SU-DHL-6 (cell line): ENCODE data around the gene EXOC2.

ENCODE experiments used
- EZH2phosphoT487 ChIP-seq: fragments of 200-600 bp; sonication (generic), shearing (Covaris generic); conservative IDR thresholded peaks from 2 replicates; pipeline ENCODE4 v1.6.1; 2018; ENCODE audit warnings: mild to moderate bottlenecking, antibody characterized with exemption, low read length, moderate library complexity, mixed read lengths
- TF ChIP-seq, protein P1 (sequence below): fragments of 200-600 bp; sonication (generic); IDR thresholded peaks from one replicate; pipeline ENCODE4 v1.5.1; 2017; ENCODE audit warnings: antibody characterized with exemption, mild to moderate bottlenecking, low read length, moderate library complexity; ENCODE audit not compliant: insufficient read depth, poor library complexity, severe bottlenecking

DNA sequence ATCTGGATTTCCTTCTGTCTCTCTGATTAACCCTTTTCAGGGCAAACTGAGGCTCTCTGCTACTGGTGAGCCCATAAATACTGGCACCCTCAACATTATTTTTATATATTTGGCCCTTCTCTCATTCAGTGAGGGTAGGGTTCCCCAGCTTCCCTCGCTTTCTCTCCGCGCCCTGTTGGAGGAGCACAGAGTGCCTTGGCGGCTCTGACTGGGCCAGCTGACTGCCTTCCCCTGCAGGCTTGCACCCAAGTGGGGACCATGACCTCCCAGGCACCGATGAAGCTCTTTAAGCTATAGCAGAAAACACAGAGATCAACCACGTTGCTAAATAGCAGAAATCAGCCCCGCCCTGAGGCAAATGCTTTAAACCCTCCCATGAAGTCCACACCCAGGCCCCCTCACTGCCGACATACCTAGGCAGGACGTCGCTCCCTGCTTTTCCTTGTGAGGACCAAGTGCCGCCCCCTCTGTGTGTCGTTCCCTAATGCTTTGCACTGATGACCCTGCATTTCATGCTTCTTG lies 141.0 kb downstream of the EXOC2 start:
- TF ChIP-seq, protein P1, sequence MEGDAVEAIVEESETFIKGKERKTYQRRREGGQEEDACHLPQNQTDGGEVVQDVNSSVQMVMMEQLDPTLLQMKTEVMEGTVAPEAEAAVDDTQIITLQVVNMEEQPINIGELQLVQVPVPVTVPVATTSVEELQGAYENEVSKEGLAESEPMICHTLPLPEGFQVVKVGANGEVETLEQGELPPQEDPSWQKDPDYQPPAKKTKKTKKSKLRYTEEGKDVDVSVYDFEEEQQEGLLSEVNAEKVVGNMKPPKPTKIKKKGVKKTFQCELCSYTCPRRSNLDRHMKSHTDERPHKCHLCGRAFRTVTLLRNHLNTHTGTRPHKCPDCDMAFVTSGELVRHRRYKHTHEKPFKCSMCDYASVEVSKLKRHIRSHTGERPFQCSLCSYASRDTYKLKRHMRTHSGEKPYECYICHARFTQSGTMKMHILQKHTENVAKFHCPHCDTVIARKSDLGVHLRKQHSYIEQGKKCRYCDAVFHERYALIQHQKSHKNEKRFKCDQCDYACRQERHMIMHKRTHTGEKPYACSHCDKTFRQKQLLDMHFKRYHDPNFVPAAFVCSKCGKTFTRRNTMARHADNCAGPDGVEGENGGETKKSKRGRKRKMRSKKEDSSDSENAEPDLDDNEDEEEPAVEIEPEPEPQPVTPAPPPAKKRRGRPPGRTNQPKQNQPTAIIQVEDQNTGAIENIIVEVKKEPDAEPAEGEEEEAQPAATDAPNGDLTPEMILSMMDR = no peak
- TF ChIP-seq EZH2phosphoT487 = no peak
